Common myeloid progenitor, CD34-positive (primary cell): ENCODE data around the gene INSL3. TPM values are rescaled to one million over a fixed set of nuclear protein-coding genes. Genes with fewer than 3 reads are reported as not detected.

Experiments
- CTCF ChIA-PET: fragments of 350-600 bp; sonication (Branson Sonifier 250); formaldehyde crosslinking; loops from one replicate; lab custom pipeline; 2021; ENCODE audit warnings: antibody characterized with exemption; lab: Charles Lee
- POLR2A ChIA-PET: fragments of 350-600 bp; sonication (Branson Sonifier 250); formaldehyde crosslinking; loops from one replicate; lab custom pipeline; 2021; ENCODE audit warnings: antibody characterized with exemption; lab: Charles Lee
- DNase-seq, 3 donors: peaks; one replicate each; pipeline versions ENCODE4 v3.0.0 to v3.0.0-alpha.2; 2013
- H3K27ac ChIP-seq, 2 experiments: 1 replicate in 1 of 2; 2 replicates in 1 of 2; pipeline ENCODE4 v1.7.0; 2013; ENCODE audit warnings: inconsistent platforms in 2 of 2, low read length in 2 of 2, mild to moderate bottlenecking in 2 of 2, low read depth in 1 of 2, moderate library complexity in 1 of 2; ENCODE audit not compliant: severe bottlenecking in 2 of 2, insufficient read depth in 1 of 2, poor library complexity in 1 of 2
- H3K27me3 ChIP-seq, 5 experiments: replicated peaks in 2 of 5; 1 replicate in 3 of 5; 2 replicates in 2 of 5; pipeline versions ENCODE4 v1.6.1 to v1.7.0; 2013; ENCODE audit warnings: low read length in 4 of 5, mild to moderate bottlenecking in 2 of 5, moderate library complexity in 2 of 5, inconsistent platforms in 1 of 5; ENCODE audit not compliant: insufficient read depth in 5 of 5, control insufficient read depth in 4 of 5
- H3K36me3 ChIP-seq, 4 experiments: 1 replicate in 2 of 4; 2 replicates in 2 of 4; pipeline versions ENCODE4 v1.6.1 to v1.7.0; 2013; ENCODE audit warnings: low read length in 3 of 4, control low read depth in 1 of 4, mild to moderate bottlenecking in 1 of 4; ENCODE audit not compliant: control insufficient read depth in 4 of 4, insufficient read depth in 4 of 4
- H3K4me1 ChIP-seq, 4 experiments: 1 replicate in 3 of 4; 2 replicates in 1 of 4; pipeline versions ENCODE4 v1.6.1 to v1.7.1; 2013; ENCODE audit warnings: low read length in 3 of 4, mild to moderate bottlenecking in 3 of 4, control low read depth in 1 of 4, inconsistent platforms in 1 of 4, moderate library complexity in 1 of 4; ENCODE audit not compliant: control insufficient read depth in 4 of 4, insufficient read depth in 4 of 4; ENCODE audit errors: control extremely low read depth in 1 of 4
- H3K4me3 ChIP-seq, 7 experiments: 1 replicate in 4 of 7; 2 replicates in 3 of 7; pipeline versions ENCODE4 v1.5.1 to v1.7.0; 2013; ENCODE audit warnings: mild to moderate bottlenecking in 7 of 7, low read length in 6 of 7, moderate library complexity in 6 of 7, inconsistent platforms in 2 of 7, low read depth in 2 of 7, control low read depth in 1 of 7; ENCODE audit not compliant: insufficient read depth in 4 of 7, control insufficient read depth in 1 of 7; ENCODE audit errors: extremely low read depth in 1 of 7
- H3K9me3 ChIP-seq, 5 experiments: 1 replicate in 4 of 5; 2 replicates in 1 of 5; pipeline versions ENCODE4 v1.6.1 to v1.7.1; 2013; ENCODE audit warnings: low read length in 4 of 5, mild to moderate bottlenecking in 2 of 5, inconsistent platforms in 1 of 5, low read depth in 1 of 5, moderate library complexity in 1 of 5; ENCODE audit not compliant: control insufficient read depth in 4 of 5, insufficient read depth in 2 of 5; ENCODE audit errors: control extremely low read depth in 1 of 5
- WGBS: methylation state at CpG from one replicate; pipeline ENCODE4 v1.1.5; 2013; ENCODE audit not compliant: insufficient coverage; 5-methylcytosine and 5-hydroxymethylcytosine counted together
- polyA plus RNA-seq: library from polyadenylated mRNA; unstranded; fragments of 120-200 nt; gene quantifications from one replicate; pipeline ENCODE4 v1.2.1, GENCODE V29; 2013

The INSL3 gene, protein sequence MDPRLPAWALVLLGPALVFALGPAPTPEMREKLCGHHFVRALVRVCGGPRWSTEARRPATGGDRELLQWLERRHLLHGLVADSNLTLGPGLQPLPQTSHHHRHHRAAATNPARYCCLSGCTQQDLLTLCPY
- polyA plus RNA-seq = 3.7 TPM

GRCh38 chr19:17821190-17821589 is at the start of gene INSL3:
INSL3 (minus strand) TSS chr19:17821519; CDS start chr19:17821506, 13 bp downstream.
- 90% methylated on average over 27 of the region's 34 CpGs for WGBS
- POLR2A ChIA-PET = no interaction called here
- CTCF ChIA-PET = interaction anchor here (1.3 kb wide), 1 partner anchor 8 kb away, joined by 3 read pairs; no protein-coding TSS in a partner anchor

GRCh38 chr19:17869114-17869608 is 47.8 kb upstream of the INSL3 start:
- WGBS = 91% methylated on average over 9 of the region's 11 CpGs
- DNase-seq = no peak
- ChIA-PET POLR2A (interaction anchor here (0.5 kb wide), 1 partner anchor 67 kb away, joined by 6 read pairs; no protein-coding TSS in a partner anchor), CTCF (interaction anchor here (1.8 to 4.3 kb wide), 2 partner anchors 10 to 62 kb away, joined by 5 to 36 read pairs; partner anchors contain the start of genes CCDC124 and RPL18A)
- Histone ChIP-seq H3K27ac (no peak overlapping the region), H3K4me1 (peaks cover 0 to 25% (median 18%) of the 10 kb centered on the region in 4 experiments), H3K36me3 (peaks cover 0 to 14% (median 4%) of the 10 kb centered on the region in 4 experiments), H3K4me3 (no peak overlapping the region), H3K9me3 (no peaks in the 10 kb centered on the region), H3K27me3 (peaks cover 0 to 20% (median 8%) of the 10 kb centered on the region in 5 experiments)

More at GRCh38 chr19:17821190-17821589, at the start of gene INSL3:
- H3K27ac ChIP-seq = no peak within 1 kb of the TSS
- no peaks in the 10 kb centered on the region for H3K4me1 ChIP-seq
- no peaks in the 10 kb centered on the region for H3K27me3 ChIP-seq
- DNase-seq = no peak
- peaks cover 4 to 11% (median 10%) of the 10 kb centered on the region in 4 experiments for H3K36me3 ChIP-seq
- H3K9me3 ChIP-seq = no peaks in the 10 kb centered on the region
- H3K4me3 ChIP-seq = no peak within 1 kb of the TSS

DNA sequence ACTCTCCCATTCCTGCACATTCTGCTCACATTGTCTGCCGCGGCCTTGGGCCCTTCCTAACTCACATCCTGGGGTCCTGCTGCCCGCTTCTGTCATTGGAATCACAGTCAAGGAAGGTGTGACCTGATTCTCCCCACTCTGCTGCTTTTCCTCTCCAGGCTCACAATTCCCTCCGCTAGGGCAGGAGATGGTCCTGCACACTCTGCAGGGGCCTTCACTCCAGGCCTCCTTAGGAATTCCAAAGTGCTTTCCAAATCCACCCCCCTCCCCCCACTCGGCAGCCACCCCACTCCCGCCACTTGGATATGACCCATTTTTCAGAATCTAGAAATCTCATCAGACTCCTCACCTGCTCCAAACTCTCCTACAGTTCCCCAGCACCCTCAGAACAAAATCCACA is 47.4 kb upstream of the INSL3 start:
- H3K27me3 ChIP-seq = peaks cover 0 to 18% (median 6%) of the 10 kb centered on the region in 5 experiments
- H3K27ac ChIP-seq = no peak overlapping the region
- peaks cover 0 to 19% (median 8%) of the 10 kb centered on the region in 4 experiments for H3K36me3 ChIP-seq
- peaks cover 0 to 21% (median 14%) of the 10 kb centered on the region in 4 experiments for H3K4me1 ChIP-seq
- H3K4me3 ChIP-seq = no peak overlapping the region
- ChIA-PET POLR2A (no interaction called here), CTCF (interaction anchor here (1.8 to 4.3 kb wide), 2 partner anchors 9 to 63 kb away, joined by 5 to 36 read pairs; partner anchors contain the start of genes CCDC124 and RPL18A)
- H3K9me3 ChIP-seq = no peaks in the 10 kb centered on the region
- no peak for DNase-seq
- WGBS = 93% methylated on average over 6 of the region's 6 CpGs

- DNase-seq = no peak
- peaks cover 0 to 7% (median 3%) of the 10 kb centered on the region in 4 experiments for H3K4me1 ChIP-seq
- H3K27me3 ChIP-seq = peaks cover 0 to 7% (median 4%) of the 10 kb centered on the region in 5 experiments
- ChIA-PET CTCF (interaction anchor here (1.0 to 1.1 kb wide), 3 partner anchors 66 to 128 kb away, joined by 3 to 5 read pairs (median 4); partner anchors contain the start of gene CCDC124), POLR2A (no interaction called here)
- H3K27ac ChIP-seq = no peak overlapping the region
- peaks cover 5 to 35% (median 23%) of the 10 kb centered on the region in 4 experiments for H3K36me3 ChIP-seq
- no peaks in the 10 kb centered on the region for H3K9me3 ChIP-seq
- WGBS = 93% methylated on average over 7 of the region's 11 CpGs
- H3K4me3 ChIP-seq = no peak overlapping the region
These were observed 45.7 kb upstream of the INSL3 start for GRCh38 chr19:17866964-17867486.

GRCh38 chr19:17866312-17866963 is 45.1 kb upstream of the INSL3 start:
- peak overlapping the region in 1 of 2 experiments; percentile 40 for H3K27ac ChIP-seq
- CTCF ChIA-PET = interaction anchor here (1.1 to 3.9 kb wide), 3 partner anchors 13 to 72 kb away, joined by 3 to 18 read pairs (median 4); partner anchors contain the start of gene CCDC124
- no peak for DNase-seq
- peaks cover 8 to 41% (median 29%) of the 10 kb centered on the region in 4 experiments for H3K36me3 ChIP-seq
- H3K27me3 ChIP-seq = peaks cover 0 to 3% (median under 1%) of the 10 kb centered on the region in 5 experiments
- H3K9me3 ChIP-seq = no peaks in the 10 kb centered on the region
- no peak overlapping the region for H3K4me3 ChIP-seq
- POLR2A ChIA-PET = interaction anchor here (0.5 kb wide), 1 partner anchor 128 kb away, joined by 4 read pairs; no protein-coding TSS in a partner anchor
- peaks cover 0 to 8% (median 6%) of the 10 kb centered on the region in 4 experiments for H3K4me1 ChIP-seq
- 98% methylated on average over 6 of the region's 8 CpGs for WGBS

- Histone ChIP-seq H3K9me3 (no peaks in the 10 kb centered on the region), H3K4me3 (no peak overlapping the region), H3K4me1 (peaks cover 4 to 13% (median 12%) of the 10 kb centered on the region in 4 experiments), H3K36me3 (peaks cover 8 to 42% (median 37%) of the 10 kb centered on the region in 4 experiments), H3K27ac (peak overlapping the region in 1 of 2 experiments; percentile 40), H3K27me3 (no peaks in the 10 kb centered on the region)
- ChIA-PET POLR2A (interaction anchor here (0.5 kb wide), 1 partner anchor 129 kb away, joined by 4 read pairs; no protein-coding TSS in a partner anchor), CTCF (interaction anchor here (1.0 to 3.9 kb wide), 5 partner anchors 13 to 132 kb away, joined by 3 to 18 read pairs (median 4); partner anchors contain the start of gene CCDC124)
- 92% methylated on average over 7 of the region's 13 CpGs for WGBS
- no peak for DNase-seq
These were observed 44.3 kb upstream of the INSL3 start for GRCh38 chr19:17865364-17866311.
